K562 (cell line): ENCODE data around the gene ALKBH3. TPM values are rescaled to one million over a fixed set of nuclear protein-coding genes. Genes with fewer than 3 reads are reported as not detected.

Source experiments
- ATAC-seq: fragments of 200-7000 bp; cut with Tn5 transposase; 3 replicates; pipeline ENCODE4 v1.9.1; 2020; ENCODE audit warnings: moderate library complexity
- BruUV-seq: library from RNA; stranded (reverse); fragments of 400-500 nt; replicated peaks from 2 replicates; lab custom pipeline; 2021; lab: Mats Ljungman, UMichigan
- CTCF ChIA-PET: fragments of 300-600 bp; formaldehyde crosslinking; extraction: SDS; loops from one replicate; lab custom pipeline; 2021; ENCODE audit warnings: low intra/inter-chr PET ratio; lab: Yijun Ruan, JAX
- POLR2A ChIA-PET: fragments of 300-600, 350-650 bp; sonication (Branson Sonifier 250); formaldehyde crosslinking; extraction: SDS; loops from one replicate; lab custom pipeline; 2021; ENCODE audit warnings: antibody characterized with exemption, inconsistent platforms; lab: Yijun Ruan, JAX
- DNase-seq, 4 experiments: peaks; one replicate each; pipeline versions ENCODE4 v3.0.0 to v3.0.0-alpha.2; 2011 to 2018; ENCODE audit warnings: low spot score in 3 of 4, mixed read lengths in 3 of 4; ENCODE audit errors: extremely low read depth in 1 of 4
- FAIRE-seq: peaks from 2 replicates; lab custom pipeline; 2011; peaks lifted over from hg19 to GRCh38; lab: Jason Lieb, UNC
- H2AFZ ChIP-seq: 2 replicates; pipeline ENCODE4 v1.6.0; 2011; ENCODE audit warnings: low read depth, low read length, control low read depth, inconsistent platforms
- H3K27ac ChIP-seq: fragments of 200-600 bp; 3 replicates; pipeline ENCODE4 v1.8.0; 2011; ENCODE audit warnings: low read depth, mild to moderate bottlenecking, control low read depth, inconsistent platforms, low read length, moderate library complexity, mixed read lengths; ENCODE audit errors: extremely low read depth
- H3K27me3 ChIP-seq, 2 experiments: fragments of 300-600 bp in 1 of 2; 2 replicates in 1 of 2; 3 replicates in 1 of 2; pipeline versions ENCODE4 v1.6.0 to v1.8.0; 2011; ENCODE audit warnings: inconsistent platforms in 2 of 2, low read length in 2 of 2, mild to moderate bottlenecking in 1 of 2, mixed read lengths in 1 of 2, moderate library complexity in 1 of 2; ENCODE audit not compliant: control insufficient read depth in 2 of 2, insufficient read depth in 2 of 2
- H3K36me3 ChIP-seq: fragments of 300-600 bp; 3 replicates; pipeline ENCODE4 v1.8.0; 2011; ENCODE audit warnings: mild to moderate bottlenecking, low read length, inconsistent platforms; ENCODE audit not compliant: control insufficient read depth, insufficient read depth
- H3K4me1 ChIP-seq, 2 experiments: fragments of 200-600 bp in 1 of 2; replicated peaks in 1 of 2; 2 replicates in 1 of 2; 3 replicates in 1 of 2; pipeline versions ENCODE4 v1.5.1 to v1.8.0; 2011; ENCODE audit warnings: inconsistent platforms in 2 of 2, low read length in 2 of 2, mild to moderate bottlenecking in 1 of 2, mixed read lengths in 1 of 2, moderate library complexity in 1 of 2; ENCODE audit not compliant: control insufficient read depth in 2 of 2, insufficient read depth in 2 of 2
- H3K4me2 ChIP-seq: 2 replicates; pipeline ENCODE4 v1.6.1; 2011; ENCODE audit warnings: low read length, control low read depth, inconsistent platforms, mixed read lengths; ENCODE audit not compliant: insufficient read depth
- H3K4me3 ChIP-seq: fragments of 200-600 bp; sonication (generic), shearing (Covaris generic); 2 replicates; pipeline ENCODE4 v1.5.1; 2016; ENCODE audit warnings: control low read depth, inconsistent platforms
- H3K79me2 ChIP-seq: fragments of 200-600 bp; 3 replicates; pipeline ENCODE4 v1.8.0; 2011; ENCODE audit warnings: low read length, inconsistent platforms; ENCODE audit not compliant: control insufficient read depth, insufficient read depth
- H3K9ac ChIP-seq, 2 experiments: 2 replicates each; pipeline versions ENCODE4 v1.6.0 to v1.6.1; 2011; ENCODE audit warnings: low read depth in 2 of 2, low read length in 2 of 2, control low read depth in 1 of 2, inconsistent platforms in 1 of 2, mild to moderate bottlenecking in 1 of 2, mixed read lengths in 1 of 2; ENCODE audit not compliant: insufficient read depth in 1 of 2
- H3K9me1 ChIP-seq: one replicate; pipeline ENCODE4 v1.6.0; 2011; ENCODE audit warnings: inconsistent platforms, mild to moderate bottlenecking, low read length, moderate library complexity; ENCODE audit not compliant: control insufficient read depth, insufficient read depth
- H3K9me3 ChIP-seq: replicated peaks from 2 replicates; pipeline ENCODE4 v1.5.1; 2011; ENCODE audit warnings: low read depth, low read length, inconsistent platforms; ENCODE audit not compliant: control insufficient read depth, insufficient read depth
- H4K20me1 ChIP-seq: replicated peaks from 2 replicates; pipeline ENCODE4 v1.6.1; 2011; ENCODE audit warnings: low read length, inconsistent platforms, mixed read lengths; ENCODE audit not compliant: control insufficient read depth, insufficient read depth
- HDAC2 ChIP-seq: fragments of 450-650 bp; IDR thresholded peaks from 2 replicates; pipeline ENCODE4 v1.6.1; 2016; ENCODE audit warnings: mild to moderate bottlenecking
- MEIS2 ChIP-seq: fragments of 450-650 bp; IDR thresholded peaks from 2 replicates; pipeline ENCODE4 v1.6.1; 2014; ENCODE audit warnings: mild to moderate bottlenecking; ENCODE audit not compliant: partially characterized antibody
- PPARD ChIP-seq: fragments of 250-450 bp; sonication (Bioruptor Pico); IDR thresholded peaks from 2 replicates; pipeline ENCODE4 v1.8.0; 2022; ENCODE audit warnings: inconsistent platforms, mild to moderate bottlenecking, moderate library complexity
- SIX5 ChIP-seq, 2 experiments: IDR thresholded peaks; 2 replicates each; pipeline ENCODE4 v1.6.1; 2011; ENCODE audit warnings: low read length in 2 of 2, borderline replicate concordance in 1 of 2, low read depth in 1 of 2, mild to moderate bottlenecking in 1 of 2, moderate library complexity in 1 of 2; ENCODE audit not compliant: insufficient read depth in 1 of 2
- ZNF444 ChIP-seq: fragments of 250-450 bp; sonication (Bioruptor Pico); IDR thresholded peaks from 2 replicates; pipeline ENCODE4 v1.4.0; 2020; ENCODE audit warnings: mild to moderate bottlenecking, moderate library complexity
- WGBS: fragments of 100-300 bp; shearing (Covaris generic); methylation state at CpG from one replicate; pipeline ENCODE4 v1.1.6; 2016; ENCODE audit warnings: low coverage, mixed read lengths; ENCODE audit not compliant: insufficient coverage; ENCODE audit errors: missing lambda C conversion rate; 5-methylcytosine and 5-hydroxymethylcytosine counted together
- in situ Hi-C: fragments of 300-500 bp; cut with MboI; formaldehyde crosslinking; loops from 4 replicates; pipeline ENCODE4 v1.15.0; 2018; ENCODE audit warnings: inconsistent platforms, mixed read lengths
- intact Hi-C: fragments of 100-400 bp; cut with micrococcal nuclease; formaldehyde crosslinking; loops from 2 replicates; pipeline ENCODE4 v1.14.2; 2022
- polyA plus RNA-seq, 8 experiments: library from polyadenylated mRNA; depleted of rRNA in 4 of 8; stranded (reverse) in 5 of 8; unstranded in 3 of 8; fragments of >200 nt; fragmentation: Nextera tagmentation in 2 of 8; fragmentation: Illumina TruSeq in 1 of 8; extraction: Ambion mirVana in 2 of 8; extraction: Trizol in 1 of 8; gene quantifications; 2 replicates each; pipeline versions ENCODE4 v1.2.1 to v1.2.3, GENCODE V29; 2011 to 2014; ENCODE audit warnings: inconsistent platforms in 1 of 8, missing spikeins in 1 of 8
- total RNA-seq, 7 experiments: library from RNA; depleted of rRNA in 6 of 7; stranded (reverse); fragments of >200 nt in 6 of 7; fragmentation: Illumina TruSeq in 2 of 7; extraction: Trizol in 2 of 7; gene quantifications; 2 replicates each; pipeline versions ENCODE4 v1.2.1 to v1.2.3, GENCODE V29; 2011 to 2021; ENCODE audit warnings: low replicate concordance in 1 of 7
- TF ChIP-seq, protein P1 (sequence below): sonication (generic); formaldehyde crosslinking; IDR thresholded peaks from 2 replicates; pipeline ENCODE4 v1.4.0; 2020; ENCODE audit warnings: mild to moderate bottlenecking, missing genetic modification reagents
- TF ChIP-seq, protein P2 (sequence below): fragments of 250-450 bp; sonication (Bioruptor Pico); IDR thresholded peaks from 2 replicates; pipeline ENCODE4 v1.5.0; 2021; ENCODE audit warnings: mild to moderate bottlenecking, moderate library complexity

Gene ALKBH3
- total and polyA plus RNA-seq, 9 of the 15 experiments (the other 6 are each of a cell fraction or from before 2014, with no cell fraction given): 16.0 to 49.9 (median 36.5) TPM

DNA sequence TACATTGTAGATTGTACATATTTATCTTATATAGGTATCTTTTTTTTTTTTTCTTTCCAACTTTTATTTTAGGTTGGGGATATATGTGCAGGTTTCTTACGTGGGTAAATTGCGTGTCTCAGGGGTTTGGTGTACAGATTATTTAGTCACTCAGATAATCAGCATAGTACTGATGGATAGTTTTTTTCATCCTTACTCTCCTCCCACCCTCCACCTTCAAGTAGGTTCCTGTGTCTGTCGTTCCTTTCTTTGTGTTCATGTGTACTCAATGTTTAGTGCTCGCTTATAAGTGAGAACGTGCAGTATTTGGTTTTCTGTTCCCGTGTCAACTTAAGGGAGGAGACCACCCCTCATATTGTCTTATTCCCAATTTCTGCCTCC, 71.4 kb downstream of the ALKBH3 start:
- WGBS: 0% methylated on average over 6 of the region's 6 CpGs
- Histone ChIP-seq H3K36me3 (no peaks in the 10 kb centered on the region), H2AFZ (peak overlapping the region; percentile 60), H3K9me3 (no peaks in the 10 kb centered on the region; the same call in none of the 2 replicates), H4K20me1 (no peaks in the 10 kb centered on the region), H3K9me1 (no peaks in the 10 kb centered on the region), H3K4me1 (peaks cover 14 to 50% of the 10 kb centered on the region in 2 experiments; a peak in 3 of 5 replicates), H3K27ac (peak overlapping the region; percentile 89), H3K4me3 (0 out of 2 replicates have a peak overlapping the region, but pooled peaks have one; percentile 9), H3K27me3 (no peaks in the 10 kb centered on the region), H3K4me2 (peak overlapping the region; percentile 52), H3K9ac (peak overlapping the region in 1 of 2 experiments; percentile 66; a peak in 2 of 4 replicates), H3K79me2 (no peaks in the 10 kb centered on the region)
- ATAC-seq (peak; percentile 69), DNase-seq (peak in 2 of 4 experiments; percentile 8 to 59), FAIRE-seq (peak; percentile 48)
- intact Hi-C loops (loop anchor here (2.0 kb wide), 1 partner anchor 37 kb away; no protein-coding TSS in a partner anchor), in situ Hi-C loops (no loop called here)
- TF ChIP-seq, protein P1, sequence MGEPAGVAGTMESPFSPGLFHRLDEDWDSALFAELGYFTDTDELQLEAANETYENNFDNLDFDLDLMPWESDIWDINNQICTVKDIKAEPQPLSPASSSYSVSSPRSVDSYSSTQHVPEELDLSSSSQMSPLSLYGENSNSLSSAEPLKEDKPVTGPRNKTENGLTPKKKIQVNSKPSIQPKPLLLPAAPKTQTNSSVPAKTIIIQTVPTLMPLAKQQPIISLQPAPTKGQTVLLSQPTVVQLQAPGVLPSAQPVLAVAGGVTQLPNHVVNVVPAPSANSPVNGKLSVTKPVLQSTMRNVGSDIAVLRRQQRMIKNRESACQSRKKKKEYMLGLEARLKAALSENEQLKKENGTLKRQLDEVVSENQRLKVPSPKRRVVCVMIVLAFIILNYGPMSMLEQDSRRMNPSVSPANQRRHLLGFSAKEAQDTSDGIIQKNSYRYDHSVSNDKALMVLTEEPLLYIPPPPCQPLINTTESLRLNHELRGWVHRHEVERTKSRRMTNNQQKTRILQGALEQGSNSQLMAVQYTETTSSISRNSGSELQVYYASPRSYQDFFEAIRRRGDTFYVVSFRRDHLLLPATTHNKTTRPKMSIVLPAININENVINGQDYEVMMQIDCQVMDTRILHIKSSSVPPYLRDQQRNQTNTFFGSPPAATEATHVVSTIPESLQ (CRISPR knock-in tag): no peak
- TF ChIP-seq ZNF444 (CRISPR knock-in tag) (no peak), SIX5 (IDR thresholded peaks at IDR 0.05; ENCODE audit: borderline replicate concordance in 1 of 2, insufficient read depth in 1 of 2, low read depth in 1 of 2, low read length in 2 of 2) (no peak), PPARD (CRISPR knock-in tag) (no peak), MEIS2 (peak; percentile 1), HDAC2 (0 out of 2 replicates have a peak, but pooled peaks have one; percentile 36)
- TF ChIP-seq, protein P2, sequence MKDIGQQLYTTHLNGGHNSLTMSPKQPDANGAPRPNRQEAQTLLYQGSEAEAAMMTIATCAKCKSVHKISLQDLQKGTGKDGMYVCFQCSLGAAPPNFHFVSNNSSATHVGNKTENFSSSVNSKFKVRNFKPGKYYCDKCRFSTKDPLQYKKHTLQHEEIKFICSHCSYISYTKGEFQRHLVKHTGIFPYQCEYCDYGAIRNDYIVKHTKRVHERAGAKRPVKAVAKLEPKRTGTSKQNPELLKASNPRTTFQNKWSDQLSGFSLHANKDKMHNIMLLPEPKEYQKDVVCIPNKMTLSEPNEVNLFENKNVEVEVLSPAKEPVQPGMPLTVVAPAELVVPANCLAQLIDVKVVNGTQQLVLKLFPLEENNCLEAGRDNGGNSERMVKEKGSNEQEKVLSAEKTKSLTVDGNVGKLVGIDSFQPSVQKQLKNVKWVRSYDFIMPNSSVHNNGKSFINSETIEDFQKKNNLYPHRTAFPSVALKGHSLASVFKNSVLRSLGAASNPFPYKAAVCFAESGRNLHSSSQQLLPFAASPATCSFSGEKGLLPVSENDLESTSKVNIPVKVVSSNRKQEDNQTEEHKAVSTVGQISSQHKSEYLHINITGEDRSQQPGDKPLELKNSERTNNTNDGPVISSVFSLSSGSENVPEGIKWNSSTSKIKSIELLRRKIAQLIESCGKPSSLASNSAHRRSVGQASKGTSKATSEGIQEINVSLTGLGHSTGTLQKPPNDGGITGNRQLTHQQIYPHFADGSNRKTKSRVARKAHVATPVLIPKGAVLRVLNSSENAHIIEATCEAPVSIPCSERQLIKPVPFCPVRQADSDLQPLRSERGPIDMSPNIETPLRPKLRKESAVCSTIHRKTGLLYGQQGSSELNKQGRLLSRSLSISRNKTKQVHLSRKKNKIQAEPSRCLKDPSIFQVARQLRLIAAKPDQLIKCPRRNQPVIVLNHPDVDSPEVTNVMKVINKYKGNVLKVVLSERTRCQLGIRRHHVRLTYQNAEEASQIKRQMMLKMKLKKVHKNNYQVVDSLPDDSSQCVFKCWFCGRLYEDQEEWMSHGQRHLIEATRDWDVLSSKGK: no peak
- POLR2A ChIA-PET: interaction anchor here (0.6 to 1.6 kb wide), 6 partner anchors 8 to 529 kb away, joined by 3 to 5 read pairs (median 4); partner anchors contain the start of gene C11orf96
- CTCF ChIA-PET: no interaction called here
- no TSS peak for BruUV-seq
